GM21526 (cell line): Measurements from ENCODE around the gene PTBP1.
"Not testable (repeated sequence)": the region's sequence is repeated elsewhere in the genome, so short reads cannot be mapped to it uniquely, and the experiment has no call there.

Experiments used
- ATAC-seq: cut with Tn5 transposase; IDR thresholded peaks from one replicate; pipeline ENCODE4 v1.9.1; 2021; ENCODE audit warnings: moderate library complexity; ENCODE audit not compliant: unreplicated experiment, low FRiP score

PTBP1 gene

DNA sequence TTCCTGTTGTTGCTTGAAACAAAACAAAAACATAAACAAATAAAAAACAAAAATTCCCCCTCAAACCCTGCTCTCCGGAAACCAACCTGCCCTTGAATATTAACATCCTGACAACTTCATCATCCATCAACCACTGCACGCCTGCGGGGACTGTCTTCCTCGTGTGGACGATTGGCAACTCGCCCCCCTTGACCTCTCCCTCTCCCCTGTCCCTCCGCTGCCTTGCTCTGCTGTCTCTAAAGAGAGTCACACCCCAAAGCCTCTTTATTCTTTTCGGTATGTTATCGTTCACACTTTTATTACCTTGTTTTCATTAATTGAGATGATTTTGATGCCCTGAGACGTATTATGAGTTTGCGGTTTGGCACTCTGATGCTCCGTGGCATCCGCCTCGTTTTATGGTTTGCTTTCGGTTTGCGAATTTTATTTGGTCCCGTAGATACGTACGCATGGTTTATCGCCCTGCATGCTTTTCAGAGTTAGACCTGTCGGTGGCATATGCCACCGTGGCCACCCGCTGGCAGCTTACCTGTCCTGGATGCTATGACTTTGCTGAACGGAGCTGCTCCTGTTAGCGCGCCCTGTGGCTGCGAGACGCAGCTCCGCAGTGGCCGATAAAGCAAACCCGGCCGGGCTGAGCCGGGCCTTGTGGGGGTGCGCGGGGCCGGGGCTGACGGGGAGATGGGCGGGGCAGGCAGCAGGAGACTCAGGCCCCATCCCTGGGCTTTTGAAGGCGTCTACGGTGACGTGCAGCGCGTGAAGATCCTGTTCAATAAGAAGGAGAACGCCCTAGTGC lies 10.6 kb downstream of the PTBP1 start:
- ATAC-seq: no peak

- no peak for ATAC-seq
These were observed 11.1 kb downstream of the PTBP1 start for GRCh38 chr19:808423-808775.

DNA sequence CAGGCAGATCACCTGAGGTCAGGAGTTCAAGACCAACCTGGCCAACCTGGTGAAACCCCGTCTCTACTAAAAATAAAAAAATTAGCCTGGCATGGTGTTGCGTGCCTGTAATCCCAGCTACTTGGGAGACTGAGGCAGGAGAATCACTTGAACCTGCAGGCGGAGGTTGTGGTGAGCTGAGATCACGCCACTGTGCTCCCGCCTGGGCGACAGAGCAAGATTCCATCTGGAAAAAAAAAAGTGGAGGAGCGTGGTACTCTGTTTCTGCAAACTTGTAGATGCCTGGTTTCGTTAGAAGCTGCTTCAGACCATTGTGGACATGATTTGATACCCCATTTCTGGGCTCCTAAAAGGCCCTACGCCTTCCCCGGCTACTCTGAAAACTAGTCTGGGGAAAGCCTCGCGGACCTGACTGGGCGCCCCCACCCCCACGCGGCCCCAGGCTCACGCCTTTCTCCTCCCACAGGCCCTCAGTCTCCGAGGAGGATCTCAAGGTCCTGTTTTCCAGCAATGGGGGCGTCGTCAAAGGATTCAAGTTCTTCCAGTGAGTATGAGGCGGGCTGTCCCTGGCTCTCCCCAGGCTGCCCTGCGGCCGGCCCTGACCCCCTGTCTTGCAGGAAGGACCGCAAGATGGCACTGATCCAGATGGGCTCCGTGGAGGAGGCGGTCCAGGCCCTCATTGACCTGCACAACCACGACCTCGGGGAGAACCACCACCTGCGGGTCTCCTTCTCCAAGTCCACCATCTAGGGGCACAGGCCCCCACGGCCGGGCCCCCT lies 13.0 kb downstream of the PTBP1 start:
- ATAC-seq: no peak

DNA sequence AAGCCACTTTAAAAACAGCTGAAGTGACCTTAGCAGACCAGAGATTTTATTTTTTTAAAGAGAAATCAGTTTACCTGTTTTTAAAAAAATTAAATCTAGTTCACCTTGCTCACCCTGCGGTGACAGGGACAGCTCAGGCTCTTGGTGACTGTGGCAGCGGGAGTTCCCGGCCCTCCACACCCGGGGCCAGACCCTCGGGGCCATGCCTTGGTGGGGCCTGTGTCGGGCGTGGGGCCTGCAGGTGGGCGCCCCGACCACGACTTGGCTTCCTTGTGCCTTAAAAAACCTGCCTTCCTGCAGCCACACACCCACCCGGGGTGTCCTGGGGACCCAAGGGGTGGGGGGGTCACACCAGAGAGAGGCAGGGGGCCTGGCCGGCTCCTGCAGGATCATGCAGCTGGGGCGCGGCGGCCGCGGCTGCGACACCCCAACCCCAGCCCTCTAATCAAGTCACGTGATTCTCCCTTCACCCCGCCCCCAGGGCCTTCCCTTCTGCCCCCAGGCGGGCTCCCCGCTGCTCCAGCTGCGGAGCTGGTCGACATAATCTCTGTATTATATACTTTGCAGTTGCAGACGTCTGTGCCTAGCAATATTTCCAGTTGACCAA lies 13.7 kb downstream of the PTBP1 start:
- no peak for ATAC-seq

- no peak for ATAC-seq
These were observed 14.3 kb downstream of the PTBP1 start for GRCh38 chr19:811506-812048.

GRCh38 chr19:812049-812746 lies 14.9 kb downstream of the PTBP1 start:
- ATAC-seq: no peak

DNA sequence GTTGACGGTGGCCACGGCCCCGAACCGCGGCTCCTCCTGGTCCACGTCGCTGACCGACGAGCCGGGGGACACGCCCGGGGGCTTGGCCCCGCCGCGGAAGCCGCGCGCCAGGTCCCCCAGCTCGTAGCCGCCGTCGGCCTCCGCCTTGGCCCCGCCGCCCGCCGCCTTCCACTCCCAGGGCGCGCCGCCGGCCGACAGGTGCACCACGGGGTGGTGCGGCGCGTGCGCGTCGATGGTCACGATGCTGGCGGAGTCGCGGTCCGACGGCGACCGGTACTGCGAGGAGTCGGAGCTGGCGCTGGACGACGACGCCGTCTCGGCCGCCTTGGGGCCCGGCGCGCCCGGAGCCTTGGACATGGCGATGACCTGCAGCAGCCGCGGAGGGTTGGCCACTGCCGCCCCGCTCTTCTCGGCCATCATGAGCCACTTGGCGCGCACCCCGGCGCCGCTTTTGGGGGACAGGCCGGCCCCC lies 15.5 kb downstream of the PTBP1 start:
- no peak for ATAC-seq

DNA sequence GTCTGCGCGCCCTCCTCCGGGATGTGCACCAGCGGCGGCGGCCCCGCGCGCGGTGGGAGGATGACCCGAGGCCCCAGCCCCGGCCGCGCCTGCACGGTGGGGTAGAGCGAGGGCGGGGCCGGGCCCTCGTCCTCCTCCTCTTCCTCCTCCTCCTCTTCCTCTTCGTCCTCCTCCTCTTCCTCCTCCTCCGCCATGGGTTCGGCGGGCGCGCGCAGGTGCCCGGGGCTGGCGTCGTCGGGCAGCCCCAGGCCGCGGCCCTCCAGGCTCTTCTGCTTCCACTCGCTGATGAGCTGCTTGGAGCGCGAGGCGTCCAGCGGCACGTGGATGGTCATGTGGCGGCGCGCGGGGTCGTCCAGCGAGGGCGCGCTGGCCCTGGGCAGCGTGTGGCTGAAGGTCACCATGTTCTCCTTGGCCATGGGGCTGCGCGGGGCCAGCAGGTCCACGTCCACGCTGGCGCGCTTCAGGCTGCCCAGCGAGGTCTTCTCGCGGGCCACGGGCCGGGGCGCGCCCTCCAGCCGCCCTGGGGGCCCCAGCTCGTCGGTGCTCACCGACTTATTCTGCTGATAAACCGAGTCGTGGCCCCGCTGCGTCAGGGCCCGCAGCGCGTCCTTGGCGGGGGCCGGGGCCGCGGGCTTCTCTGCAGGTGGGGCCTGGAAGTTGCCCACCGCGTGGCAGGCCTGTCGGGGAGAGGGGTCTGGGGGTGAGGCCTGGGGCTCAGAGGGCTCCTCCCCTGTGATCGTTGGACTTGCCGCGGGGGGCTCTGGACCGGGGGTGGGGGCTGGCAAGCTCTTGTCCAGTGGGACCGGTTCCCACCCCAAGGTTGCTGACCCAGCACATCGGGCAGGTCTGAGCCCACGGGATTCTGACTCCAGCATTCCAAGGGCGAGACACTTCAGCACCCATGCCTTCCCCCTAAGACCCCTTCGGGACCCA lies 16.2 kb downstream of the PTBP1 start:
- no peak for ATAC-seq

- no peak for ATAC-seq
These were observed 17.2 kb downstream of the PTBP1 start for GRCh38 chr19:814152-815078.

- ATAC-seq: no peak
These were observed 18.0 kb downstream of the PTBP1 start for GRCh38 chr19:815079-815774.

DNA sequence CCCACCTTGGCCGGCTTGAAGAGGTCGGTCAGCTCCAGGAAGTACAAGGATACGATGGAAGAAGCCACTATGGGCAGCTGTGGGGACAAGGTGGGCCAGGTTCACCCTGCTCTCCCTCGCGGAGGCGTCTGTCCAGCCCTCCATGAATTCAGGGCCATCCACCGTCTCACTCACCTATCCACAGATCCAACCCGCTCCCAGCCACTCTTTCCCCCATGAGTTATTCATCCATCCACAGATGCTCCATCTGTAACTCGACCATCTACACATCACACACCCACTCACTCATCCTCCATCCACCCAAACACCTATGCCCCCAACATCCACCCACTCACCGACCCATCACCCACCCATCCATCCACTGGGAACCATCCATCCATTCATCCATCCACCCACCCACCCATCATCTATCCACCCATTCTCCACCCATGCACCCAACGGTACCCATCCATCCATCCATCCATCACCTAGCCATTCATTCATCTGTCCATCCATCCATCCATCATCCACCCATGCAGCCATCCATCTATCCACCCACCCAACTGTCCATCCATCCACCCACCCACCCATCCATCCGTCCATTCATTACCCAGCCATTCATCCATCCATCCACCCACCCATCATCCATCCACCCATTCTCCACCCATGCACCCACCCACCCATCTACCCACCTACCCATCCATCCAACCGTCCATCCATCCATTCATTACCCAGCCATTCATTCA lies 18.7 kb downstream of the PTBP1 start:
- no peak for ATAC-seq

GRCh38 chr19:816500-816857 lies 19.2 kb downstream of the PTBP1 start:
- no peak for ATAC-seq

DNA sequence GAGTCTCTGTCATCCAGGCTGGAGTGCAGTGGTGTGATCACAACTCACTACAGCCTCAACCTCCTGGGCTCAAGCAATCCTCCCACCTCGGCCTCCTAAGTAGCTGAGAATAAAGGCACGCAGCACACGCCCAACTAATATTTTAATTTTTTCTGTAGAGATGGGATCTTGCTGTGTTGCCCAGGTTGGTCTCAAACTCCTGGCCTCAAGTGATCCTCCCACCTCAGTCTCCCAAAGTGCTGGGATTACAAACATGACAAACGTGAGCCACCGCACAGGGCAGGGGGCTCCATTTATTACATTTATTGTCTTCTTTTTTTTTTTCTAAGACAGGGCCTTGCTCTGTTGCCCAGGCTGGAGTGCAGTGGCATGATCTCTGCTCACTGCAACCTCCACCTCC lies 23.0 kb downstream of the PTBP1 start:
- ATAC-seq: not testable (repeated sequence)

GRCh38 chr19:821231-821824 lies 24.1 kb downstream of the PTBP1 start:
- no peak for ATAC-seq

DNA sequence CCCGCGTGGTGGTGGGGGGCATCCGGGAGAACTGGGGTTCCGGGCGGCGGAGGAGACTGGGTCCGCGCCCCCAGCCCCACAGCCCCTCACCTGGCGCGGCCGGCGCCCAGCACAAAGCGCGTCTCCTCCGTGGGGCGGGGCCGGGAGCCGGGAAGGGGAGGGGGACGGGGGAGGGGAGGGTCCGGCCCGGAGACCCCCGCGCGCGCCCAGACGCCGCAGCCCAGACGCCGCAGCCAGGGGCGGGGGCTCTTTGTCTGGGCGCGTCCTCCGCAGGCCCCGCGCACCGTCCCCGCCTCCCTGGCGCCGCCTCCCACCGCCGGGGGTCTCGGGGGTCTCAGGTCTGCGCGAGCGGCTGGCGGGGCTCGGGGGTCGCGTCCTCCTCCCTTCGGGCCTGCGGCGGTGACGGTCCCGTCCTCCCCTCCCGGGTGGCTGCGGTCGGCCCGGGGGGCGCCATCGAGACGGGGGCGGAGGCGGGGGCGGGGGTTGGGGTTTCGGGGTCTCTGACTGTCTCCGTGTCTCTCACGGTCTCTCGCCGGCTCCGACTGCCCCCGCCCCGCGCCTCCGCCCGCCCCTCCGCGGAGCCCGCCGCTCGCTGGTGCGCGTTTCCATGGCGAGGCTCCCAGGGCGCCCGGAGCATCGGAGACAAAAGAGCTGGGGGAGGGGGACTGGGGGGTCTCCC lies 24.7 kb downstream of the PTBP1 start, which contains the start of gene PLPPR3:
TSS of gene PLPPR3 (minus strand) at position 131 of the 679 bp plus-strand sequence. CDS start 396 bp downstream, outside the sequence.
- ATAC-seq: no peak

DNA sequence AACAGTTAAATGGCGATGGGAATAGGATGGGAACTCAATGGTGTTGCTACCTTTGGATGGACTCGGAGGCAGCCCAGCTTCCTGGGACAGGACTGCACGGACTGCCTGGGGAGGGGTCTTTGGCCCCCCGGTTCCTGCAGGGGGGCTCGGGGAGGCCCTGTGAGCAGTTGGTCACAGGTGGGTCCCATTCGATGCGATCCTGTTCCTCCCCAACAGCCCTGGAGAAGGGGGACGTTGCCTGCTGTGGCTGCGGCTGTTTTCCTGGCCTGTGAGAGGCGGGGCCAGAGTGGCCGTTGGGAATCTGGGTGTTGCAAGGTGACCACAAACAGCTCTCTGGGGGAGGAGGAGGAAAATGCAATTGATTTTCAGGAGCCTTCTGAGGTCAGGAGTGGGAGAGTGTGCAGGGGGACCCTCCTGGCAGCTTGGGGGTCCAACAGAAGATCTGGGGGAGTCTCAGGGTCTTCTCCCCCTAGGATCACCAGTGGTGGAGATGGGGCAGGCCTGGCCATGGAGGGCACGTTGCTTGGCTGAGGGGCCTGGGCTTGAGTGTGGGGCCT lies 26.4 kb downstream of the PTBP1 start:
- no peak for ATAC-seq
